Endothelial cell of umbilical vein (primary cell): ENCODE data around the gene MCFD2. TPM values are rescaled to one million over a fixed set of nuclear protein-coding genes. Genes with fewer than 3 reads are reported as not detected.

ENCODE experiments used
- BruUV-seq: library from RNA; stranded (reverse); fragments of 400-500 nt; replicated peaks from 2 replicates; lab custom pipeline; 2021; lab: Mats Ljungman, UMichigan
- CTCF ChIA-PET: fragments of 300-600, 350-600 bp; sonication (Branson Sonifier 250); formaldehyde crosslinking; loops from one replicate; lab custom pipeline; 2021; ENCODE audit warnings: antibody characterized with exemption, inconsistent platforms; lab: Charles Lee
- POLR2A ChIA-PET: fragments of 300-600, 350-600 bp; sonication (Branson Sonifier 250); formaldehyde crosslinking; loops from one replicate; lab custom pipeline; 2021; ENCODE audit warnings: antibody characterized with exemption, inconsistent platforms; lab: Charles Lee
- DNase-seq: peaks from one replicate; pipeline ENCODE4 v3.0.0-alpha.2; 2011; ENCODE audit warnings: low read depth, low spot score
- FAIRE-seq: peaks from 2 replicates; lab custom pipeline; 2011; peaks lifted over from hg19 to GRCh38; lab: Jason Lieb, UNC
- H2AFZ ChIP-seq: 2 replicates; pipeline ENCODE4 v1.6.0; 2012; ENCODE audit warnings: low read depth, low read length, control low read depth, inconsistent platforms
- H3K27ac ChIP-seq: 2 replicates; pipeline ENCODE4 v1.5.1; 2011; ENCODE audit warnings: low read depth, mild to moderate bottlenecking, control low read depth, low read length, moderate library complexity; ENCODE audit not compliant: insufficient read depth
- H3K27me3 ChIP-seq, 2 experiments: 2 replicates each; pipeline versions ENCODE4 v1.6.0 to v1.6.1; 2011; ENCODE audit warnings: low read length in 2 of 2, mixed read lengths in 1 of 2; ENCODE audit not compliant: control insufficient read depth in 2 of 2, insufficient read depth in 2 of 2
- H3K36me3 ChIP-seq, 2 experiments: 2 replicates in 1 of 2; 3 replicates in 1 of 2; pipeline ENCODE4 v1.5.1; 2011; ENCODE audit warnings: low read length in 2 of 2, mild to moderate bottlenecking in 1 of 2, moderate library complexity in 1 of 2; ENCODE audit not compliant: control insufficient read depth in 2 of 2, insufficient read depth in 2 of 2; ENCODE audit errors: extremely low read depth in 1 of 2
- H3K4me1 ChIP-seq: 3 replicates; pipeline ENCODE4 v1.5.1; 2011; ENCODE audit warnings: mild to moderate bottlenecking, low read length; ENCODE audit not compliant: control insufficient read depth, insufficient read depth; ENCODE audit errors: extremely low read depth
- H3K4me2 ChIP-seq: 2 replicates; pipeline ENCODE4 v1.6.1; 2011; ENCODE audit warnings: low read length, control low read depth, mixed read lengths; ENCODE audit not compliant: insufficient read depth
- H3K4me3 ChIP-seq, 3 experiments: fragments of 200-600 bp in 1 of 3; sonication (generic), shearing (Covaris generic) in 1 of 3; replicated peaks in 1 of 3; 2 replicates each; pipeline ENCODE4 v1.5.1; 2011 to 2016; ENCODE audit warnings: control low read depth in 3 of 3, low read length in 3 of 3, mild to moderate bottlenecking in 2 of 3, inconsistent platforms in 1 of 3, low read depth in 1 of 3, moderate library complexity in 1 of 3; ENCODE audit not compliant: insufficient read depth in 1 of 3
- H3K79me2 ChIP-seq: 2 replicates; pipeline ENCODE4 v1.6.0; 2012; ENCODE audit warnings: low read length, inconsistent platforms; ENCODE audit not compliant: control insufficient read depth, insufficient read depth
- H3K9ac ChIP-seq: replicated peaks from 2 replicates; pipeline ENCODE3; 2011; ENCODE audit warnings: low read length, control low read depth; ENCODE audit not compliant: insufficient read depth; ENCODE audit errors: extremely low read depth
- H3K9me1 ChIP-seq: replicated peaks from 3 replicates; pipeline ENCODE4 v1.6.0; 2011; ENCODE audit warnings: mild to moderate bottlenecking, low read length; ENCODE audit not compliant: control insufficient read depth, insufficient read depth; ENCODE audit errors: extremely low read depth
- H3K9me3 ChIP-seq: replicated peaks from 2 replicates; pipeline ENCODE4 v1.5.1; 2012; ENCODE audit warnings: low read length, inconsistent platforms; ENCODE audit not compliant: control insufficient read depth, insufficient read depth
- H4K20me1 ChIP-seq: replicated peaks from 2 replicates; pipeline ENCODE3; 2011; ENCODE audit warnings: mild to moderate bottlenecking, low read length; ENCODE audit not compliant: control insufficient read depth, insufficient read depth; ENCODE audit errors: extremely low read depth
- EZH2 ChIP-seq: IDR thresholded peaks from 2 replicates; pipeline ENCODE4 v1.6.1; 2012; ENCODE audit warnings: borderline replicate concordance, low read depth, mild to moderate bottlenecking, moderate library complexity, low read length, inconsistent platforms; ENCODE audit not compliant: severe bottlenecking
- FOS ChIP-seq: IDR thresholded peaks from 2 replicates; pipeline ENCODE4 v1.6.1; 2011; ENCODE audit warnings: mild to moderate bottlenecking, low read length, moderate library complexity, borderline replicate concordance; ENCODE audit not compliant: insufficient read depth
- GATA2 ChIP-seq: IDR thresholded peaks from 2 replicates; pipeline ENCODE4 v1.7.0; 2011; ENCODE audit warnings: low read depth, mild to moderate bottlenecking, moderate library complexity, mixed read lengths, low read length; ENCODE audit not compliant: insufficient read length, insufficient read depth
- JUN ChIP-seq: IDR thresholded peaks from 2 replicates; pipeline ENCODE4 v1.6.1; 2011; ENCODE audit warnings: borderline replicate concordance, low read depth; ENCODE audit not compliant: insufficient read length, insufficient read depth
- MYC ChIP-seq: IDR thresholded peaks from one replicate; pipeline ENCODE4 v1.6.1; 2011; ENCODE audit warnings: mild to moderate bottlenecking, low read depth, low read length
- POLR2A ChIP-seq: IDR thresholded peaks from 2 replicates; pipeline ENCODE4 v1.6.1; 2012; ENCODE audit warnings: low read depth, mild to moderate bottlenecking, control low read depth, low read length
- POLR2AphosphoS5 ChIP-seq: IDR thresholded peaks from 2 replicates; pipeline ENCODE4 v1.6.1; 2012; ENCODE audit warnings: low read depth, mild to moderate bottlenecking, control low read depth, low read length, moderate library complexity; ENCODE audit not compliant: insufficient read depth
- dilution Hi-C: fragments of 300-500 bp; cut with MboI; formaldehyde crosslinking; loops from one replicate; pipeline ENCODE4 v1.15.0; 2019; ENCODE audit warnings: low sequenced_read_pairs; ENCODE audit not compliant: extremely low pct_ligation_motif_present
- intact Hi-C: fragments of 100-400 bp; cut with micrococcal nuclease; formaldehyde crosslinking; loops from one replicate; pipeline ENCODE4 v1.10.0; 2022
- polyA plus RNA-seq, 4 experiments: library from polyadenylated mRNA; depleted of rRNA in 3 of 4; stranded (reverse) in 3 of 4; unstranded in 1 of 4; fragments of >200 nt; gene quantifications; 2 replicates each; pipeline versions ENCODE4 v1.2.1 to v1.2.3, GENCODE V29; 2011 to 2012; ENCODE audit warnings: missing spikeins in 1 of 4
- total RNA-seq: library from RNA; stranded (reverse); gene quantifications from 2 replicates; pipeline ENCODE4 v1.2.3, GENCODE V29; 2021
- TF ChIP-seq, protein P1 (sequence below), 2 donors: IDR thresholded peaks; 1 replicate in 1 of 2; 2 replicates in 1 of 2; pipeline ENCODE4 v1.5.1; 2011; ENCODE audit warnings: low read length in 2 of 2, mild to moderate bottlenecking in 2 of 2, moderate library complexity in 2 of 2, control low read depth in 1 of 2, inconsistent platforms in 1 of 2, low read depth in 1 of 2; ENCODE audit not compliant: insufficient read depth in 1 of 2; ENCODE audit errors: extremely low read depth in 1 of 2
- TF ChIP-seq, protein P2 (sequence below): IDR thresholded peaks from 2 replicates; pipeline ENCODE4 v1.6.1; 2011; ENCODE audit not compliant: insufficient read depth, insufficient read length

Gene MCFD2
- total and polyA plus RNA-seq, 2 donors (not counting 3 experiments of a cell fraction or from before 2014, with no cell fraction given) = 74.8 to 141 TPM

DNA sequence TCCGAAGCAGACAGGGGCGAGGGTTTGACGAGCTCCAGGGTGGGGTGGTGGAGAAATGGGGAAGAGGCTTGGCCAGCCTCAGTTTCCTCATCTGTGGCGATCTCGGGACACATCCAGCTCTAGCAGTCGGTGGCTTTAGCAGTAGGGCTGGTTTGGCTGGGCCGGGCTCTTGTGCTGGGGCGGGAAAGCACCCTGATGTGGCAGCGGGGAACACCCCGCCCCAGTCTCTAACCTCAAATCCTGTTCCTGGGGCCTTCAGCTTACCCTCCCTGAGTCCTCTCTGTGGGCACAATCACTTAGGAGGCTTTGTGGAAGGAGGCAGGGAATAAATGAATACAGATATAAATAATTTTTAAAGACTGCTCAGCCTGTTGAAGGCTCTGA lies 26.5 kb upstream of the MCFD2 start:
- no peak for FAIRE-seq
- no TSS peak for BruUV-seq
- Histone ChIP-seq H3K27ac (peak overlapping the region; percentile 39), H3K36me3 (no peaks in the 10 kb centered on the region), H3K4me3 (peak overlapping the region; percentile 36 to 77 (median 63)), H3K27me3 (no peaks in the 10 kb centered on the region), H3K9ac (peak overlapping the region; percentile 84), H4K20me1 (no peaks in the 10 kb centered on the region), H3K9me3 (no peaks in the 10 kb centered on the region), H3K79me2 (peaks cover 9% of the 10 kb centered on the region), H3K4me2 (peak overlapping the region; percentile 76), H3K9me1 (no peaks in the 10 kb centered on the region), H2AFZ (peak overlapping the region; percentile 65), H3K4me1 (peaks cover 13% of the 10 kb centered on the region)
- peak; percentile 15 for DNase-seq
- CTCF ChIA-PET = interaction anchor here (0.8 to 1.0 kb wide), 2 partner anchors 20 to 21 kb away, joined by 3 to 4 read pairs; no protein-coding TSS in a partner anchor
- TF ChIP-seq JUN (no peak), FOS (no peak), POLR2A (no peak), MYC (no peak), GATA2 (no peak), POLR2AphosphoS5 (no peak), EZH2 (no peak)
- TF ChIP-seq, protein P1, sequence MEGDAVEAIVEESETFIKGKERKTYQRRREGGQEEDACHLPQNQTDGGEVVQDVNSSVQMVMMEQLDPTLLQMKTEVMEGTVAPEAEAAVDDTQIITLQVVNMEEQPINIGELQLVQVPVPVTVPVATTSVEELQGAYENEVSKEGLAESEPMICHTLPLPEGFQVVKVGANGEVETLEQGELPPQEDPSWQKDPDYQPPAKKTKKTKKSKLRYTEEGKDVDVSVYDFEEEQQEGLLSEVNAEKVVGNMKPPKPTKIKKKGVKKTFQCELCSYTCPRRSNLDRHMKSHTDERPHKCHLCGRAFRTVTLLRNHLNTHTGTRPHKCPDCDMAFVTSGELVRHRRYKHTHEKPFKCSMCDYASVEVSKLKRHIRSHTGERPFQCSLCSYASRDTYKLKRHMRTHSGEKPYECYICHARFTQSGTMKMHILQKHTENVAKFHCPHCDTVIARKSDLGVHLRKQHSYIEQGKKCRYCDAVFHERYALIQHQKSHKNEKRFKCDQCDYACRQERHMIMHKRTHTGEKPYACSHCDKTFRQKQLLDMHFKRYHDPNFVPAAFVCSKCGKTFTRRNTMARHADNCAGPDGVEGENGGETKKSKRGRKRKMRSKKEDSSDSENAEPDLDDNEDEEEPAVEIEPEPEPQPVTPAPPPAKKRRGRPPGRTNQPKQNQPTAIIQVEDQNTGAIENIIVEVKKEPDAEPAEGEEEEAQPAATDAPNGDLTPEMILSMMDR (IDR thresholded peaks at IDR 0.05; ENCODE audit: extremely low read depth in 1 of 2, insufficient read depth in 1 of 2, low read depth in 1 of 2, low read length in 2 of 2) = no peak
- TF ChIP-seq, protein P2, sequence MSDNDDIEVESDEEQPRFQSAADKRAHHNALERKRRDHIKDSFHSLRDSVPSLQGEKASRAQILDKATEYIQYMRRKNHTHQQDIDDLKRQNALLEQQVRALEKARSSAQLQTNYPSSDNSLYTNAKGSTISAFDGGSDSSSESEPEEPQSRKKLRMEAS = no peak
- intact Hi-C loops (no loop called here), dilution Hi-C loops (no loop called here)
- POLR2A ChIA-PET = no interaction called here
